Loucy (cell line): ENCODE measurements around the gene CLDN11.

Experiments used
- CTCF ChIP-seq: fragments of 200-600 bp; sonication (generic); conservative IDR thresholded peaks from 2 replicates; pipeline ENCODE4 v1.5.1; 2014; ENCODE audit warnings: mild to moderate bottlenecking, antibody characterized with exemption, low read length
- EZH2phosphoT487 ChIP-seq: fragments of 200-600 bp; IDR thresholded peaks from 2 replicates; pipeline ENCODE4 v1.6.1; 2018; ENCODE audit warnings: antibody characterized with exemption, mild to moderate bottlenecking, moderate library complexity, borderline replicate concordance

- no peak for TF ChIP-seq CTCF
- no peak for TF ChIP-seq EZH2phosphoT487
These were observed 10.4 kb downstream of the CLDN11 start for GRCh38 chr3:170429050-170429449.
